Measurements from ENCODE around the gene EHHADH.

Gene EHHADH

DNA sequence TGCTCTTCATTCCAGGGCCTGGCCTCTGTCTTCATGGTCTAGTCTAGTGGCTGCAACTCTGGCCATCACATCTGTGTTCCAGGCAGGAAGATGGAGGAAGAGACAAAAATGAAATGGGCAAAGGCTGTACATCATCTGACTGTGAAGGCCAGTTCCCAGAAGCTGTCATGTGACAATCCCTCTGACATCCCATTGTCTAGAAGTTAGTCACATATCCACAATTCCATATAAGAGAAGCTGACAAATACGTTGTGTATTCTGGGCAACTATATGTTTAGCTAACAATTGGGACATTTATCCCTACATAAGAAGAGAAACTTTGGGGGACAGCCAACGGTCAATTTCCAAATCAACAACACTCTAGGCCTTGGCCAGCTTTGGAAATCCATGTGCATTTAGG lies 66.5 kb downstream of the EHHADH start:
- Histone ChIP-seq H3K79me1 (ENCODE audit: low read length) (no peaks in the 10 kb centered on the region), H2AFZ (ENCODE audit: insufficient read depth, low read length, poor library complexity) (no peak overlapping the region), H3K4ac (ENCODE audit: low read depth, low read length) (no peak overlapping the region), H3K79me2 (ENCODE audit: control insufficient read depth, insufficient read depth, low read length, poor library complexity) (no peaks in the 10 kb centered on the region), H3K14ac (ENCODE audit: low read length) (no peak overlapping the region), H3K4me1 (ENCODE audit: control insufficient read depth in 1 of 2, insufficient read depth in 2 of 2, low read length in 2 of 2) (no peaks in the 10 kb centered on the region), H3K27me3 (ENCODE audit: insufficient read depth, low read length) (no peaks in the 10 kb centered on the region), H2BK12ac (ENCODE audit: low read length) (no peak overlapping the region), H2BK120ac (ENCODE audit: insufficient read depth, low read length, poor library complexity) (no peak overlapping the region), H2AK5ac (ENCODE audit: low read length) (no peak overlapping the region), H3K9ac (ENCODE audit: low read length) (no peak overlapping the region), H3K9me3 (ENCODE audit: insufficient read depth, low read depth, low read length) (no peaks in the 10 kb centered on the region), H4K91ac (ENCODE audit: low read depth, low read length) (no peak overlapping the region), H3K4me2 (ENCODE audit: low read length) (no peak overlapping the region), H3K23ac (ENCODE audit: low read length) (no peak overlapping the region), H3K18ac (ENCODE audit: low read length) (no peak overlapping the region), H2BK5ac (ENCODE audit: low read depth, low read length, poor library complexity) (no peak overlapping the region), H4K8ac (ENCODE audit: low read depth, low read length) (no peak overlapping the region), H3K36me3 (ENCODE audit: control insufficient read depth in 1 of 2, insufficient read depth in 2 of 2, low read length in 2 of 2) (no peaks in the 10 kb centered on the region), H4K12ac (ENCODE audit: low read depth, low read length) (no peak overlapping the region), H3K27ac (ENCODE audit: low read depth, low read length) (no peak overlapping the region), H3K4me3 (ENCODE audit: low read depth, low read length) (no peak overlapping the region)
- no CpG with 5 or more reads among the region's 2 CpGs for WGBS (ENCODE audit: extremely low coverage, insufficient coverage, insufficient read length)
- DNase-seq = no peak

DNA sequence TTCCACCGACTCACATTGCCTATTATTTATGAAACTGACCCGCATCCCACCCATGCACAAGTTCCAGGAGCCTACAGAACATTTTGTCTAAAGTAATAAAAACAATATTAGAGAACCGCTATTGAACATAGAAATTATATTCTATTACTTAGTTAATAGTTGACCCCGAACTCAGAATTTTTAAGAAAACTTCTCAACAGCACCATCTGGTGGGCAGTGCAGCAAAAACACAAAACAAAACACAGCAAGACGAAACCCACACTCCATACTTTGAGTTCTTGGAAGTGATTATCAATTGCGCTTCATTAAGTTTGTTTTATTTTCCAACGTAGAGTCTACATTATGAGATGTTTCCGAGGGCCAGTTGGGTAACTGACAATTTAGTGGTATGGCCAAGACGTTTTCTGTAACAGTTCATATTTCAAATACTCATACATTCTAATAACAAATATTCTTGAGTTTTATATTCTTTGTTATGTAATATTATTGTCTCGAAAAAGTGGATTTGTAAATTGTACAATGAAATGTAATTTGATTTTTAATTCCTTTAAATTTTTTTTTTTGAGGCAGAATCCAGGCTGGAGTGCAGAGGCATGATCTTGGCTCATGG lies 77.0 kb downstream of the EHHADH start:
- Histone ChIP-seq H3K14ac (ENCODE audit: low read length) (no peak overlapping the region), H3K18ac (ENCODE audit: low read length) (no peak overlapping the region), H2AFZ (ENCODE audit: insufficient read depth, low read length, poor library complexity) (no peak overlapping the region), H3K9me3 (ENCODE audit: insufficient read depth, low read depth, low read length) (no peaks in the 10 kb centered on the region), H2BK5ac (ENCODE audit: low read depth, low read length, poor library complexity) (no peak overlapping the region), H3K23ac (ENCODE audit: low read length) (no peak overlapping the region), H2BK120ac (ENCODE audit: insufficient read depth, low read length, poor library complexity) (no peak overlapping the region), H2BK12ac (ENCODE audit: low read length) (no peak overlapping the region), H2AK5ac (ENCODE audit: low read length) (no peak overlapping the region), H3K4ac (ENCODE audit: low read depth, low read length) (no peak overlapping the region), H3K79me2 (ENCODE audit: control insufficient read depth, insufficient read depth, low read length, poor library complexity) (no peaks in the 10 kb centered on the region), H3K4me1 (ENCODE audit: control insufficient read depth in 1 of 2, insufficient read depth in 2 of 2, low read length in 2 of 2) (peaks cover 5 to 6% of the 10 kb centered on the region in 2 experiments), H3K4me2 (ENCODE audit: low read length) (no peak overlapping the region), H3K36me3 (ENCODE audit: control insufficient read depth in 1 of 2, insufficient read depth in 2 of 2, low read length in 2 of 2) (no peaks in the 10 kb centered on the region), H4K8ac (ENCODE audit: low read depth, low read length) (no peak overlapping the region), H4K91ac (ENCODE audit: low read depth, low read length) (no peak overlapping the region), H3K27me3 (ENCODE audit: insufficient read depth, low read length) (no peaks in the 10 kb centered on the region), H3K27ac (ENCODE audit: low read depth, low read length) (no peak overlapping the region), H3K4me3 (ENCODE audit: low read depth, low read length) (no peak overlapping the region), H3K9ac (ENCODE audit: low read length) (no peak overlapping the region), H3K79me1 (ENCODE audit: low read length) (peaks cover 3% of the 10 kb centered on the region), H4K12ac (ENCODE audit: low read depth, low read length) (no peak overlapping the region)
- no CpG with 5 or more reads among the region's 10 CpGs for WGBS (ENCODE audit: extremely low coverage, insufficient coverage, insufficient read length)
- DNase-seq = peak in 1 of 2 donors; percentile 72

DNA sequence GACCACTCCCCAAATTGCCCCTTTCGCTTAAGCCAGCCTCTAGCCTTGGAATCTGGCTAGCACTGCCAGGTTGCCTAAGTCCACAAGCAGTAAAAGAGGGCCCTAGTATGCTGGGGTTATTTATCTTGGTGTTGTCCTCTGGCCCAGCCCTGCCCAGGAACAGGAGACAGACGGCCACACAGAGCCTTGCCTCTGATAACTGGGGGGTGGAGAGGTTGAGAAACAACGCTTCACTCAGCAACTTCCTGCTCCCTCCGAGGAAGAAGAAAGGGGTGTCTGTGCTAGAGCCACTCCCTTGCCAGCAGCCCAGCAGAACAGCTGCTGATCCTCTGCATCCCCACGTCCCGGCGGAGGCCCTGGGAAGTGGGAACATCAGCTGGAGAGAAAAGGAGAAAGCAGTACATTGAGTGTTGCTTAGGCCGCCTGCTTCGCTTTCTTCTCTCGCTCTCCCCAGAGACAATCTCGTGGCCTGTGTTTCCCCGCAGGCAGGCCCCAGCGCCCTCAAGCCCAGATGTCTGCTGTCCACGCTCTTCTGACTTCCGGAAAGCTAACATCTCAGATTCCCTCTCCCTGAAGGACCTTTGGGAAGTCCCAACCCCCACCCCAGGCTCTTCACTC lies 78.4 kb downstream of the EHHADH start:
- peak overlapping the region; percentile 46 for H2BK12ac ChIP-seq (ENCODE audit: low read length)
- peak overlapping the region; percentile 25 for H3K4me2 ChIP-seq (ENCODE audit: low read length)
- no CpG with 5 or more reads among the region's 15 CpGs for WGBS (ENCODE audit: extremely low coverage, insufficient coverage, insufficient read length)
- peak overlapping the region; percentile 88 for H4K8ac ChIP-seq (ENCODE audit: low read depth, low read length)
- no peak overlapping the region for H3K4ac ChIP-seq (ENCODE audit: low read depth, low read length)
- H3K18ac ChIP-seq (ENCODE audit: low read length) = peak overlapping the region; percentile 16
- peak overlapping the region; percentile 14 for H2BK5ac ChIP-seq (ENCODE audit: low read depth, low read length, poor library complexity)
- peak overlapping the region; percentile 61 for H4K12ac ChIP-seq (ENCODE audit: low read depth, low read length)
- H3K79me1 ChIP-seq (ENCODE audit: low read length) = peaks cover 3% of the 10 kb centered on the region
- H3K79me2 ChIP-seq (ENCODE audit: control insufficient read depth, insufficient read depth, low read length, poor library complexity) = no peaks in the 10 kb centered on the region
- peak overlapping the region; percentile 10 for H2BK120ac ChIP-seq (ENCODE audit: insufficient read depth, low read length, poor library complexity)
- no peak overlapping the region for H3K9ac ChIP-seq (ENCODE audit: low read length)
- H3K4me1 ChIP-seq (ENCODE audit: control insufficient read depth in 1 of 2, insufficient read depth in 2 of 2, low read length in 2 of 2) = peaks cover 5 to 6% of the 10 kb centered on the region in 2 experiments
- no peaks in the 10 kb centered on the region for H3K9me3 ChIP-seq (ENCODE audit: insufficient read depth, low read depth, low read length)
- H3K27ac ChIP-seq (ENCODE audit: low read depth, low read length) = peak overlapping the region; percentile 9
- no peak for DNase-seq
- no peak overlapping the region for H2AK5ac ChIP-seq (ENCODE audit: low read length)
- H2AFZ ChIP-seq (ENCODE audit: insufficient read depth, low read length, poor library complexity) = peak overlapping the region; percentile 89
- H4K91ac ChIP-seq (ENCODE audit: low read depth, low read length) = peak overlapping the region; percentile 49
- H3K23ac ChIP-seq (ENCODE audit: low read length) = no peak overlapping the region
- no peaks in the 10 kb centered on the region for H3K27me3 ChIP-seq (ENCODE audit: insufficient read depth, low read length)
- no peak overlapping the region for H3K4me3 ChIP-seq (ENCODE audit: low read depth, low read length)
- H3K36me3 ChIP-seq (ENCODE audit: control insufficient read depth in 1 of 2, insufficient read depth in 2 of 2, low read length in 2 of 2) = no peaks in the 10 kb centered on the region
- H3K14ac ChIP-seq (ENCODE audit: low read length) = peak overlapping the region; percentile 19

DNA sequence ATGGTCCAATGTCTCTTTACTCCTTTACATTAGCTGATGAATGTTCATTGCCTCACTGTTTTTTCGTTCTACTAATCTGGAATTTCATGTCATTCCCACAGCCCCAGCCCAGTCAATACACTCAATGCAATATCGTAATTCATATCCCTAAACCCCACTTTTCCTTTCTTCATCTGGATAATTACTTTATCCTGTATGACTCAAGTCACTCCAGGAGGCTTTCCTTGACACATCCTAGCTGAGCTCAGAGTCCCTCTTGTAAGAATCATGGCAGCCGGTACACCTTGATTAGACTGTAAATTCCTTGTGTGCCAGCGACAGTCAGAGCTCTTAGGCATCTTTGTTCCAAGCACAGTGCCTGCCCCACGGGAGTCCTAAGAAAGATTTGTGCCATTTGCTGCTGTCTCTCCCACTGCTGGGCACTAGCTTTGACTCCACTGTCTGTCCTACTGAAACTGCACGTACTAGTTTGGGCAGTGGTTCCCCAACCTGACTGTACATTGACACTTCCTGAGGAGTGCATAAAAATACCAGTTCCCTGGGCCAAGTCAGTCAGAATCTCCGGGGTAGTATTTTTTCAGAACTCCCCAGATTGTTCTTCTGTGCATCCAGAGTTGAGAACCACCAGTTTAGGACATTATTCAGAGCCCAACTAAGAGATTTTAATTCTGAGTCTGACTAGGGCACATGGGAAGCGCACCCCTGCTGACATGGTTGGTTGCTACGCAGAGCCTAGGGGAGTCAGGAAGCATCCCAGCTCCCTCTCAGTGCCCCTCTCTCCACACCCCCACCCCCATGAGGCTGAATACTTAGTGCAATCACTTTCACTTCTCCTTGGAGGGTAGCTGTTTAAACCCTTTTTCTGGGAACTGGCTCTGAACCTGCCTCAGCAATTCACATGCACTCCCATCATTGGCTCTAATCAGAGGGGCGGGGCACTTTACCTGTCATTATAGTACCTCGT lies 81.5 kb downstream of the EHHADH start:
- Histone ChIP-seq H4K91ac (ENCODE audit: low read depth, low read length) (no peak overlapping the region), H3K9me3 (ENCODE audit: insufficient read depth, low read depth, low read length) (no peaks in the 10 kb centered on the region), H3K36me3 (ENCODE audit: control insufficient read depth in 1 of 2, insufficient read depth in 2 of 2, low read length in 2 of 2) (no peaks in the 10 kb centered on the region), H3K4me2 (ENCODE audit: low read length) (no peak overlapping the region), H3K14ac (ENCODE audit: low read length) (no peak overlapping the region), H3K79me1 (ENCODE audit: low read length) (peaks cover 3% of the 10 kb centered on the region), H3K23ac (ENCODE audit: low read length) (no peak overlapping the region), H3K27ac (ENCODE audit: low read depth, low read length) (no peak overlapping the region), H2AK5ac (ENCODE audit: low read length) (no peak overlapping the region), H3K9ac (ENCODE audit: low read length) (no peak overlapping the region), H2BK120ac (ENCODE audit: insufficient read depth, low read length, poor library complexity) (no peak overlapping the region), H2BK12ac (ENCODE audit: low read length) (no peak overlapping the region), H3K18ac (ENCODE audit: low read length) (no peak overlapping the region), H3K79me2 (ENCODE audit: control insufficient read depth, insufficient read depth, low read length, poor library complexity) (no peaks in the 10 kb centered on the region), H3K4me3 (ENCODE audit: low read depth, low read length) (no peak overlapping the region), H2AFZ (ENCODE audit: insufficient read depth, low read length, poor library complexity) (no peak overlapping the region), H3K27me3 (ENCODE audit: insufficient read depth, low read length) (no peaks in the 10 kb centered on the region), H4K8ac (ENCODE audit: low read depth, low read length) (no peak overlapping the region), H3K4me1 (ENCODE audit: control insufficient read depth in 1 of 2, insufficient read depth in 2 of 2, low read length in 2 of 2) (peaks cover 5 to 6% of the 10 kb centered on the region in 2 experiments), H2BK5ac (ENCODE audit: low read depth, low read length, poor library complexity) (no peak overlapping the region), H4K12ac (ENCODE audit: low read depth, low read length) (peak overlapping the region; percentile 44), H3K4ac (ENCODE audit: low read depth, low read length) (no peak overlapping the region)
- no peak for DNase-seq
- WGBS (ENCODE audit: extremely low coverage, insufficient coverage, insufficient read length) = 100% methylated on average over 1 of the region's 11 CpGs
